ENCODE results near the gene GFRA1. TPM values are rescaled to one million over a fixed set of nuclear protein-coding genes. Genes with fewer than 3 reads are reported as not detected.

The GFRA1 gene, protein sequence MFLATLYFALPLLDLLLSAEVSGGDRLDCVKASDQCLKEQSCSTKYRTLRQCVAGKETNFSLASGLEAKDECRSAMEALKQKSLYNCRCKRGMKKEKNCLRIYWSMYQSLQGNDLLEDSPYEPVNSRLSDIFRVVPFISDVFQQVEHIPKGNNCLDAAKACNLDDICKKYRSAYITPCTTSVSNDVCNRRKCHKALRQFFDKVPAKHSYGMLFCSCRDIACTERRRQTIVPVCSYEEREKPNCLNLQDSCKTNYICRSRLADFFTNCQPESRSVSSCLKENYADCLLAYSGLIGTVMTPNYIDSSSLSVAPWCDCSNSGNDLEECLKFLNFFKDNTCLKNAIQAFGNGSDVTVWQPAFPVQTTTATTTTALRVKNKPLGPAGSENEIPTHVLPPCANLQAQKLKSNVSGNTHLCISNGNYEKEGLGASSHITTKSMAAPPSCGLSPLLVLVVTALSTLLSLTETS
- total RNA-seq = 43.8 TPM

DNA sequence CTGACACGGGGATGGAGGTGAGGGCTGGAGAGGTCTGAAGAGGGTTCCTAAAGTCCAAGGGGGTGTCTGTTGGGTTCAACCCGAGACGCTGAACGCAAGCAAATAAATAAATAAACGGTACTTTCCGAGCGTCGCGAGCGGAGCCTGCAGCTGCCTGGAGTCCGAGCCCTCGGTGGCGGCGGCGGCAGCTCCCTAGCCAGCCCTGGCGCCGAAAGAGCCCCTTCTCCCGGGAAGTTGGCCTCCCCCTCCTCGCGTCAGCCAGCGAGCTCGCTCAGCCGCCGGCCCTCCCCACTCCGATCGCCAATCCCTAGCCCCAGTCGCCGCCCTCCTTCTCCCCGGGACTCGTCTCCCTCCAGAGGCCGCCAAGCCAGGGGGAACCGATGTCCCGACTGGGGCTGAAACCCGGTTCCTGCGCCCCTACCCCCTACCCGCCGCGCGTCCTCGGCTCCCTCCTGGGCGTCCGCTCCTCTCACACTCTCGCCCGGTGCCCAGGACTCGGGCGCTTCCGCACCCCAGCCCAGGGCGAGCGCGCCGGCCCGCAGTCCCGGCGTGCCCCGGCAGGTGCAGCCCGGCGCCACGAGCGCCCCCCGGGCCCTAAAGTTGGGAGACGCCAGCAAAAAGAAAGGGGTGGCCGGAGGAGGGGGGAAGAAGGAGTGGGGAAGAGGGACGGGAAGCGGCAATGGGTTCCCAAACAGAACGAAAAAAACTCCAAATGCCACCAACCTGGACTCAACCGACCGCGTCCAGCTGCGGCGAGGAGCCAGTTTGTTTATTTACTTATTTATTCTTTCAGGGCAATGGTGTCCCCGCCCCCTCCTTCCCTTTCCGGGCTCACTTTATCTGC, at the start of gene GFRA1:
TSS of gene GFRA1 (minus strand) at position 767 of the 844 bp plus-strand sequence. CDS start 1,177 bp downstream, outside the sequence.

Other genes with a start within 250 kb of the GFRA1 start
- not detected for gene CCDC172, start 51.2 kb upstream of the GFRA1 start, total RNA-seq
- gene PNLIPRP3, start 154.6 kb upstream of the GFRA1 start, total RNA-seq = not detected